ENCODE measurements around the gene UBAP2L.
"Not testable (repeated sequence)": the region's sequence is repeated elsewhere in the genome, so short reads cannot be mapped to it uniquely, and the experiment has no call there.

The UBAP2L gene

GRCh38 chr1:154312229-154313065 lies 91.7 kb downstream of the UBAP2L start:
- DNase-seq: not testable (repeated sequence)

DNA sequence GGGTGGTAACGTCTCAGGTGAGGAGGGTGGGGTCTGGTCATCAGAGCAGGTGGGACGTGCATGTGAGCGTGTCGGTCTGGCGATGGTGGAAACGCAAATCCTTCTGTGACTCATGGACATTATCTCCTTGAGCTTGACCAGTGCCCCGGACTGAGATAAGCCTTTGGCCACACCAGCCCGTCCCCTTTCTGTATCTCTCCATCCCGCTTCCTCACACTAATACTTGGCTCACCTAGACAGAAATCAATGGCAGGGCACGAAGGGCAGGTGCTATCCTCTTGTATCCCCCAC lies 92.3 kb downstream of the UBAP2L start:
- no peak for DNase-seq

DNA sequence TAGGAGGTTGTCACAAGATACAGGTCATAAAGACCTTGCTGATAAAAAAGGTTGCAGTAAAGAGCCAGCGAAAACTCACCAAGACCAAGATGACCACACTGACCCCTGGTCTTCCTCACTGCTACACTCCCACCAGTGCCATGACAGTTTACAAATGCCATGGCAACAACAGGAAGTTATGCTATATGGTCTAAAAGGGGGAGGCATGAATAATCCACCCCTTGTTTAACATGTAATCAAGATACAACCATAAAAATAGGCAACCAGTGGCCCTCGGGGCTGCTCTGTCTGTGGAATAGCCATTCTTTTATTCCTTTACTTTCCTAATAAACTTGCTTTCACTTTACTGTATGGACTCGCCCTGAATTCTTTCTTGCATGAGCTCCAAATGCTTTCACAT lies 93.5 kb downstream of the UBAP2L start:
- not testable (repeated sequence) for DNase-seq

- no peak for DNase-seq
These were observed 95.9 kb downstream of the UBAP2L start for GRCh38 chr1:154316704-154317103.

- DNase-seq: no peak
These were observed 97.6 kb downstream of the UBAP2L start for GRCh38 chr1:154318386-154318785.
